Esophagus muscularis mucosa (tissue), 3 donors: Measurements from ENCODE around the gene CYBB.

ENCODE experiments used
- POLR2A ChIP-seq: fragments of 450-650 bp; IDR thresholded peaks from one replicate; pipeline ENCODE4 v1.6.1; 2017; ENCODE audit warnings: antibody characterized with exemption, moderate library complexity, mild to moderate bottlenecking, low read depth
- TF ChIP-seq, protein P1 (sequence below), 3 experiments: fragments of 200-600 bp in 2 of 3; fragments of 450-650 bp in 1 of 3; sonication (generic) in 2 of 3; IDR thresholded peaks; one replicate each; pipeline ENCODE4 v1.5.1; 2017 to 2019; ENCODE audit warnings: antibody characterized with exemption in 3 of 3, mild to moderate bottlenecking in 2 of 3, moderate library complexity in 1 of 3

DNA sequence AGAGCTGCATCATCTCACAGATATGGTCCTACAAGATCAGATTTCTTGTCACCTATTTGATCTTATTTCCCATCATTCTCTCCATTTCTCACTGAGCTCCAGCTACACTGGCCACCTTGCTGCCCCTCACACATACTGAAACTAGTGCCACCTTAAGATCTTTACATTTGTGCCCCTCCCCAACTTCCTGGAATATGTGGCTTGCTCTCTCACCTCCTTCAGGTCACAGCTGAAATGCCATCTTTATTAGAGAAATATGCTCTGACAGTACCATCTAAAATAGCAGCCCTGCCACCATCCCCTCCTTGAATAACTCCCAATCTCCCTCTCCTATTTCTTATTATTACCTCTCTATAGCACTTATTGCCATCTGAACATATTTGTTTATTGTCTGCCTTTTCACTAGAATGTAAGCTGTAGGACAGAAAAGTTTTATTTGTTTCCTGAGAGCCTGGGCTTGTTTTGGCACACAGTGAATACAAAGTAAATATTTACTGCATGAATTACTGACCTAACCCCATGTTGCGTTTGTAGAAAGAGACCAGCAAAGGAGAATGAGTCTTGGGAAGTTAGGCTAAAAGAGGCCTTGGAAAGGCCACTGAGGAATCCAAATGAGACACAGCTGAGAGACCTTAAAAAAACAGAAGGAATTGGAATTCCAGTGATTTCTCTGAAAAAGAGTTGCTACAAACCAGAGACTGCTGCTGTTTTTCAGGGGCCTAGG lies 44.8 kb downstream of the CYBB start:
- TF ChIP-seq, protein P1, sequence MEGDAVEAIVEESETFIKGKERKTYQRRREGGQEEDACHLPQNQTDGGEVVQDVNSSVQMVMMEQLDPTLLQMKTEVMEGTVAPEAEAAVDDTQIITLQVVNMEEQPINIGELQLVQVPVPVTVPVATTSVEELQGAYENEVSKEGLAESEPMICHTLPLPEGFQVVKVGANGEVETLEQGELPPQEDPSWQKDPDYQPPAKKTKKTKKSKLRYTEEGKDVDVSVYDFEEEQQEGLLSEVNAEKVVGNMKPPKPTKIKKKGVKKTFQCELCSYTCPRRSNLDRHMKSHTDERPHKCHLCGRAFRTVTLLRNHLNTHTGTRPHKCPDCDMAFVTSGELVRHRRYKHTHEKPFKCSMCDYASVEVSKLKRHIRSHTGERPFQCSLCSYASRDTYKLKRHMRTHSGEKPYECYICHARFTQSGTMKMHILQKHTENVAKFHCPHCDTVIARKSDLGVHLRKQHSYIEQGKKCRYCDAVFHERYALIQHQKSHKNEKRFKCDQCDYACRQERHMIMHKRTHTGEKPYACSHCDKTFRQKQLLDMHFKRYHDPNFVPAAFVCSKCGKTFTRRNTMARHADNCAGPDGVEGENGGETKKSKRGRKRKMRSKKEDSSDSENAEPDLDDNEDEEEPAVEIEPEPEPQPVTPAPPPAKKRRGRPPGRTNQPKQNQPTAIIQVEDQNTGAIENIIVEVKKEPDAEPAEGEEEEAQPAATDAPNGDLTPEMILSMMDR (IDR thresholded peaks at IDR 0.05): no peak
- no peak for TF ChIP-seq POLR2A
